MCF 10A (cell line): ENCODE data around the gene ETNPPL. TPM values are rescaled to one million over a fixed set of nuclear protein-coding genes. Genes with fewer than 3 reads are reported as not detected.

Experiments
- BruUV-seq: library from RNA; stranded (reverse); fragments of 400-500 nt; replicated peaks from 2 replicates; lab custom pipeline; 2021; lab: Mats Ljungman, UMichigan
- CTCF ChIA-PET: fragments of 300-600 bp; sonication (Branson Sonifier 250); formaldehyde crosslinking; extraction: SDS; loops from one replicate; lab custom pipeline; 2021; ENCODE audit warnings: antibody characterized with exemption, inconsistent platforms; lab: Yijun Ruan, JAX
- POLR2A ChIA-PET: fragments of 300-600, 350-650 bp; sonication (Branson Sonifier 250); formaldehyde crosslinking; extraction: SDS; loops from one replicate; lab custom pipeline; 2020; ENCODE audit warnings: antibody characterized with exemption, inconsistent platforms; lab: Yijun Ruan, JAX
- DNase-seq: peaks from one replicate; pipeline ENCODE4 v3.0.0-alpha.2; 2018; ENCODE audit not compliant: unreplicated experiment
- H3K27ac Mint-ChIP-seq: one replicate; pipeline ENCODE4 v1.8.0; 2022; ENCODE audit warnings: mild to moderate bottlenecking, low read depth, mixed read lengths; ENCODE audit not compliant: unreplicated experiment
- H3K27me3 Mint-ChIP-seq: one replicate; pipeline ENCODE4 v1.8.0; 2022; ENCODE audit warnings: mixed read lengths; ENCODE audit not compliant: insufficient read depth, unreplicated experiment
- H3K36me3 Mint-ChIP-seq: one replicate; pipeline ENCODE4 v1.8.0; 2022; ENCODE audit warnings: mild to moderate bottlenecking, moderate library complexity, mixed read lengths; ENCODE audit not compliant: insufficient read depth, unreplicated experiment
- H3K4me1 Mint-ChIP-seq: one replicate; pipeline ENCODE4 v1.8.0; 2022; ENCODE audit warnings: mixed read lengths; ENCODE audit not compliant: insufficient read depth, unreplicated experiment
- H3K4me3 Mint-ChIP-seq: one replicate; pipeline ENCODE4 v1.8.0; 2022; ENCODE audit warnings: mild to moderate bottlenecking, moderate library complexity, mixed read lengths; ENCODE audit not compliant: unreplicated experiment
- H3K9me3 Mint-ChIP-seq: one replicate; pipeline ENCODE4 v1.8.0; 2022; ENCODE audit warnings: mixed read lengths; ENCODE audit not compliant: unreplicated experiment
- CTCF ChIP-seq: fragments of 200-600 bp; IDR thresholded peaks from one replicate; pipeline ENCODE4 v1.8.0; 2022; ENCODE audit warnings: antibody characterized with exemption, mild to moderate bottlenecking; ENCODE audit not compliant: unreplicated experiment
- intact Hi-C: fragments of 100-400 bp; cut with micrococcal nuclease; formaldehyde crosslinking; loops from 2 replicates; pipeline ENCODE4 v1.14.1; 2022
- total RNA-seq: library from RNA; stranded (reverse); gene quantifications from 2 replicates; pipeline ENCODE4 v1.2.3, GENCODE V29; 2022

Gene ETNPPL
- total RNA-seq, 1 experiment from 2014 or later, result not detected

GRCh38 chr4:108799306-108799705 is 36.5 kb upstream of the ETNPPL start:
- Mint-ChIP-seq H3K27me3 (no peaks in the 10 kb centered on the region), H3K4me3 (no peak overlapping the region), H3K9me3 (no peaks in the 10 kb centered on the region), H3K4me1 (no peaks in the 10 kb centered on the region), H3K36me3 (no peaks in the 10 kb centered on the region), H3K27ac (no peak overlapping the region)
- intact Hi-C loops, result no loop called here
- BruUV-seq, result no TSS peak
- ChIA-PET POLR2A (no interaction called here), CTCF (no interaction called here)
- DNase-seq, result no peak
- TF ChIP-seq CTCF, result no peak

GRCh38 chr4:108796173-108796572 is 33.3 kb upstream of the ETNPPL start:
- H3K27ac Mint-ChIP-seq, result no peak overlapping the region
- no peaks in the 10 kb centered on the region for H3K36me3 Mint-ChIP-seq
- ChIA-PET CTCF (interaction anchor here (0.9 kb wide), 1 partner anchor 956 kb away, joined by 4 read pairs; no protein-coding TSS in a partner anchor), POLR2A (no interaction called here)
- no peak for TF ChIP-seq CTCF
- H3K4me1 Mint-ChIP-seq, result peaks cover 4% of the 10 kb centered on the region
- no peak overlapping the region for H3K4me3 Mint-ChIP-seq
- BruUV-seq, result no TSS peak
- H3K27me3 Mint-ChIP-seq, result no peaks in the 10 kb centered on the region
- H3K9me3 Mint-ChIP-seq, result no peaks in the 10 kb centered on the region
- intact Hi-C loops, result no loop called here
- no peak for DNase-seq

GRCh38 chr4:108795733-108796132 is 32.9 kb upstream of the ETNPPL start:
- TF ChIP-seq CTCF, result no peak
- no TSS peak for BruUV-seq
- CTCF ChIA-PET, result interaction anchor here (0.9 kb wide), 1 partner anchor 955 kb away, joined by 4 read pairs; no protein-coding TSS in a partner anchor
- Mint-ChIP-seq H3K27me3 (no peaks in the 10 kb centered on the region), H3K9me3 (no peaks in the 10 kb centered on the region), H3K4me1 (peaks cover 4% of the 10 kb centered on the region), H3K4me3 (no peak overlapping the region), H3K36me3 (no peaks in the 10 kb centered on the region), H3K27ac (no peak overlapping the region)
- intact Hi-C loops, result no loop called here
- no peak for DNase-seq
- POLR2A ChIA-PET, result no interaction called here

DNA sequence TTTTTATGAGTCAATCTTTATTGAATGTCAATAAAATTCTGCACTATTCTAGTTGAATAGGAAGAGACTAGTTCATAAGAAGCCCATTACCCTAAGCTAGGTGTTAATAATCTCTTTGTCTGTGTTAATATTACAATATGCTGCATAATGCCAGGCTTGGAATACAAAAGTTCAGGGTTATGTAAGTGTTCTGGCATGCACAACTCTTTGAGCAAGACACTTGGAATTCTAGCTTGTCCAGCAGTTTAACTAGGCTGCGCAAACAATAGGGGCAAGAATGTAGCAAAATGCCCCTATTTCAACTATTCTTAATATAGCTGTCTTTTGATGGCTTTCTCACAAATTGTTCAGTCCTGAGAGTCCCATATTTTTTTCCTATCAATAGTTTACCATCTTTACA is 31.3 kb upstream of the ETNPPL start:
- H3K27ac Mint-ChIP-seq, result no peak overlapping the region
- ChIA-PET POLR2A (no interaction called here), CTCF (interaction anchor here (0.6 kb wide), 2 partner anchors 564 to 913 kb away, joined by 3 read pairs; no protein-coding TSS in a partner anchor)
- DNase-seq, result no peak
- H3K36me3 Mint-ChIP-seq, result no peaks in the 10 kb centered on the region
- no peaks in the 10 kb centered on the region for H3K9me3 Mint-ChIP-seq
- TF ChIP-seq CTCF, result no peak
- peaks cover 4% of the 10 kb centered on the region for H3K4me1 Mint-ChIP-seq
- no peak overlapping the region for H3K4me3 Mint-ChIP-seq
- H3K27me3 Mint-ChIP-seq, result no peaks in the 10 kb centered on the region
- no TSS peak for BruUV-seq
- intact Hi-C loops, result no loop called here
